H1 (cell line): ENCODE data around the gene AURKAIP1. TPM values are rescaled to one million over a fixed set of nuclear protein-coding genes. Genes with fewer than 3 reads are reported as not detected.

Experiments used
- CTCF ChIA-PET: fragments of 300-600 bp; sonication (Branson Sonifier 250); formaldehyde crosslinking; loops from one replicate; lab custom pipeline; 2021; ENCODE audit not compliant: partially characterized antibody; lab: Charles Lee
- POLR2A ChIA-PET: fragments of 300-600 bp; sonication (Branson Sonifier 250); formaldehyde crosslinking; loops from one replicate; lab custom pipeline; 2021; ENCODE audit warnings: inconsistent platforms; ENCODE audit not compliant: partially characterized antibody; lab: Charles Lee
- DNase-seq, 2 experiments: peaks; one replicate each; pipeline versions ENCODE4 v3.0.0 to v3.0.0-alpha.2; 2010 to 2022; ENCODE audit warnings: low spot score in 2 of 2, low read depth in 1 of 2, mixed read lengths in 1 of 2
- FAIRE-seq: peaks from 2 replicates; lab custom pipeline; 2011; peaks lifted over from hg19 to GRCh38; lab: Jason Lieb, UNC
- H2AFZ ChIP-seq: 2 replicates; pipeline ENCODE4 v1.8.1; 2012; ENCODE audit warnings: low read length, inconsistent platforms
- H2AK5ac ChIP-seq: 2 replicates; pipeline ENCODE4 v1.6.1; 2013; ENCODE audit warnings: low read depth, low read length
- H2BK120ac ChIP-seq: replicated peaks from 2 replicates; pipeline ENCODE3; 2013; ENCODE audit warnings: low read depth, low read length, inconsistent platforms
- H2BK12ac ChIP-seq: 2 replicates; pipeline ENCODE4 v1.6.1; 2013; ENCODE audit warnings: low read depth, low read length
- H2BK15ac ChIP-seq: 2 replicates; pipeline ENCODE4 v1.6.1; 2013; ENCODE audit warnings: low read length
- H2BK20ac ChIP-seq: 2 replicates; pipeline ENCODE4 v1.6.1; 2013; ENCODE audit warnings: low read length
- H2BK5ac ChIP-seq: 2 replicates; pipeline ENCODE4 v1.6.1; 2013; ENCODE audit warnings: low read depth, low read length
- H3K14ac ChIP-seq: 2 replicates; pipeline ENCODE4 v1.6.1; 2013; ENCODE audit warnings: inconsistent platforms; ENCODE audit not compliant: insufficient read length
- H3K18ac ChIP-seq: 2 replicates; pipeline ENCODE4 v1.6.1; 2013; ENCODE audit warnings: low read length; ENCODE audit errors: extremely low read depth
- H3K23ac ChIP-seq: 2 replicates; pipeline ENCODE4 v1.6.1; 2013; ENCODE audit warnings: inconsistent platforms; ENCODE audit not compliant: insufficient read length
- H3K23me2 ChIP-seq: 2 replicates; pipeline ENCODE4 v1.6.1; 2013; ENCODE audit warnings: low read depth, low read length
- H3K27ac ChIP-seq: 2 replicates; pipeline ENCODE4 v1.6.1; 2011; ENCODE audit warnings: low read depth, low read length, inconsistent platforms
- H3K27me3 ChIP-seq, 4 experiments: replicated peaks in 1 of 4; 1 replicate in 1 of 4; 2 replicates in 3 of 4; pipeline versions ENCODE4 v1.6.1 to v1.8.1; 2011 to 2013; ENCODE audit warnings: low read length in 3 of 4, mild to moderate bottlenecking in 3 of 4, inconsistent platforms in 2 of 4, mixed read lengths in 2 of 4, moderate library complexity in 1 of 4; ENCODE audit not compliant: control insufficient read depth in 3 of 4, insufficient read depth in 3 of 4; ENCODE audit errors: extremely low read depth in 1 of 4
- H3K36me3 ChIP-seq, 4 experiments: 2 replicates each; pipeline versions ENCODE4 v1.6.1 to v1.8.1; 2011 to 2013; ENCODE audit warnings: mild to moderate bottlenecking in 4 of 4, low read length in 3 of 4, moderate library complexity in 2 of 4, control low read depth in 1 of 4, inconsistent platforms in 1 of 4; ENCODE audit not compliant: insufficient read depth in 4 of 4, control insufficient read depth in 2 of 4
- H3K4ac ChIP-seq: replicated peaks from 2 replicates; pipeline ENCODE3; 2013; ENCODE audit warnings: low read length, low read depth, mixed read lengths, inconsistent platforms; ENCODE audit not compliant: insufficient read length
- H3K4me1 ChIP-seq, 4 experiments: replicated peaks in 1 of 4; 1 replicate in 1 of 4; 2 replicates in 3 of 4; pipeline versions ENCODE4 v1.6.1 to v1.8.1; 2011 to 2013; ENCODE audit warnings: low read length in 3 of 4, inconsistent platforms in 2 of 4, mixed read lengths in 1 of 4; ENCODE audit not compliant: insufficient read depth in 4 of 4, control insufficient read depth in 3 of 4
- H3K4me2 ChIP-seq, 2 experiments: 2 replicates each; pipeline versions ENCODE4 v1.6.1 to v1.8.1; 2011 to 2013; ENCODE audit warnings: low read depth in 2 of 2, low read length in 2 of 2, control low read depth in 1 of 2, inconsistent platforms in 1 of 2, mild to moderate bottlenecking in 1 of 2; ENCODE audit not compliant: insufficient read depth in 1 of 2
- H3K4me3 ChIP-seq, 4 experiments: fragments of 200-600, 300-600 bp in 1 of 4; sonication (generic), shearing (Covaris generic), sonication (Bioruptor Twin) in 1 of 4; 2 replicates each; pipeline versions ENCODE4 v1.5.1 to v1.8.1; 2011 to 2016; ENCODE audit warnings: low read length in 4 of 4, low read depth in 3 of 4, control low read depth in 2 of 4, inconsistent platforms in 2 of 4, mild to moderate bottlenecking in 2 of 4, mixed read lengths in 1 of 4, moderate library complexity in 1 of 4; ENCODE audit not compliant: insufficient read depth in 2 of 4; ENCODE audit errors: extremely low read depth in 1 of 4
- H3K56ac ChIP-seq: replicated peaks from 2 replicates; pipeline ENCODE3; 2013; ENCODE audit warnings: low read depth, mild to moderate bottlenecking, mixed read lengths, low read length, inconsistent platforms; ENCODE audit not compliant: insufficient read length
- H3K79me1 ChIP-seq: 2 replicates; pipeline ENCODE4 v1.6.1; 2013; ENCODE audit warnings: low read depth, low read length, control low read depth
- H3K79me2 ChIP-seq, 2 experiments: 2 replicates each; pipeline versions ENCODE4 v1.6.1 to v1.8.1; 2012 to 2013; ENCODE audit warnings: low read length in 2 of 2, mild to moderate bottlenecking in 2 of 2, inconsistent platforms in 1 of 2; ENCODE audit not compliant: insufficient read depth in 2 of 2, control insufficient read depth in 1 of 2
- H3K9ac ChIP-seq, 4 experiments: replicated peaks in 1 of 4; 1 replicate in 1 of 4; 2 replicates in 3 of 4; pipeline versions ENCODE4 v1.6.1 to v1.8.1; 2011 to 2013; ENCODE audit warnings: low read depth in 3 of 4, low read length in 3 of 4, control low read depth in 2 of 4, mild to moderate bottlenecking in 2 of 4, moderate library complexity in 2 of 4, inconsistent platforms in 1 of 4; ENCODE audit errors: extremely low read depth in 1 of 4
- H3K9me3 ChIP-seq, 2 experiments: 2 replicates each; pipeline versions ENCODE4 v1.6.1 to v1.8.1; 2012 to 2013; ENCODE audit warnings: mild to moderate bottlenecking in 2 of 2, moderate library complexity in 2 of 2, control low read depth in 1 of 2, inconsistent platforms in 1 of 2, low read depth in 1 of 2, low read length in 1 of 2, mixed read lengths in 1 of 2; ENCODE audit not compliant: insufficient read depth in 2 of 2
- H4K20me1 ChIP-seq, 2 experiments: replicated peaks in 1 of 2; 2 replicates each; pipeline versions ENCODE3 to v1.8.1; 2011 to 2013; ENCODE audit warnings: inconsistent platforms in 2 of 2, low read length in 2 of 2, mild to moderate bottlenecking in 1 of 2; ENCODE audit not compliant: insufficient read depth in 2 of 2, control insufficient read depth in 1 of 2
- H4K5ac ChIP-seq: 2 replicates; pipeline ENCODE4 v1.6.1; 2013; ENCODE audit warnings: low read length, low read depth, mixed read lengths, inconsistent platforms; ENCODE audit not compliant: insufficient read length
- H4K8ac ChIP-seq: 2 replicates; pipeline ENCODE4 v1.8.0; 2013; ENCODE audit warnings: mild to moderate bottlenecking, moderate library complexity, low read length, inconsistent platforms; ENCODE audit not compliant: insufficient read depth; ENCODE audit errors: extremely low read depth
- H4K91ac ChIP-seq: replicated peaks from 2 replicates; pipeline ENCODE3; 2013; ENCODE audit warnings: low read length, mixed read lengths, inconsistent platforms; ENCODE audit not compliant: insufficient read length
- CEBPB ChIP-seq: IDR thresholded peaks from 2 replicates; pipeline ENCODE4 v1.6.1; 2012; ENCODE audit warnings: low read depth, low read length
- GTF2F1 ChIP-seq: IDR thresholded peaks from 2 replicates; pipeline ENCODE4 v1.6.1; 2012; ENCODE audit warnings: low read depth, low read length, improper control_type of control experiment, borderline replicate concordance
- NANOG ChIP-seq: IDR thresholded peaks from 2 replicates; pipeline ENCODE4 v1.6.1; 2011; ENCODE audit warnings: low read length, low read depth, mild to moderate bottlenecking, inconsistent platforms; ENCODE audit not compliant: insufficient read depth, poor library complexity, severe bottlenecking
- POLR2AphosphoS5 ChIP-seq: IDR thresholded peaks from 2 replicates; pipeline ENCODE4 v1.6.1; 2011; ENCODE audit warnings: low read depth, low read length
- TEAD4 ChIP-seq: IDR thresholded peaks from 2 replicates; pipeline ENCODE4 v1.6.1; 2012; ENCODE audit warnings: low read depth, low read length, inconsistent platforms, mixed read lengths
- USF2 ChIP-seq: IDR thresholded peaks from 2 replicates; pipeline ENCODE4 v1.6.1; 2011; ENCODE audit warnings: low read length, improper control_type of control experiment
- ZNF274 ChIP-seq: IDR thresholded peaks from 2 replicates; pipeline ENCODE4 v1.7.0; 2012; ENCODE audit warnings: low read length, borderline replicate concordance; ENCODE audit errors: extremely low read depth
- WGBS, 2 experiments: shearing (Covaris generic) in 1 of 2; methylation state at CpG; one replicate each; pipeline versions ENCODE4 v1.1.6 to v1.1.7; 2013 to 2015; ENCODE audit warnings: low lambda C conversion rate in 2 of 2, mixed read lengths in 2 of 2, inconsistent platforms in 1 of 2, low coverage in 1 of 2, missing lambda C conversion rate in 1 of 2; ENCODE audit not compliant: insufficient replicate concordance in 2 of 2, insufficient coverage in 1 of 2, insufficient read length in 1 of 2; ENCODE audit errors: extremely low coverage in 1 of 2, missing lambda C conversion rate in 1 of 2; 5-methylcytosine and 5-hydroxymethylcytosine counted together
- polyA plus RNA-seq, 7 experiments: library from polyadenylated mRNA; depleted of rRNA in 3 of 7; stranded (reverse) in 5 of 7; unstranded in 2 of 7; fragments of >200 nt in 5 of 7; fragments of 200-250 nt in 2 of 7; gene quantifications; 1 replicate in 5 of 7; 2 replicates in 1 of 7; 4 replicates in 1 of 7; pipeline versions ENCODE4 v1.2.1 to v1.2.3, GENCODE V29; 2011 to 2013; ENCODE audit warnings: missing spikeins in 2 of 7, mixed read lengths in 2 of 7
- total RNA-seq: library from RNA; stranded (reverse); fragmentation: NEBNext Ultra II Directional; extraction: Animal tissue kit (Norgen Biotek cat#: 25700); gene quantifications from 2 replicates; pipeline ENCODE4 v1.2.1, GENCODE V29; 2021

AURKAIP1 gene
- total and polyA plus RNA-seq, 2 of the 8 experiments (the other 6 are each of a cell fraction or from before 2014, with no cell fraction given), result 87.8 to 194 TPM

- Histone ChIP-seq H2BK12ac (peak overlapping the region; percentile 60; the same call in 1 of the 2 replicates), H2AFZ (no peak overlapping the region), H2BK15ac (no peak overlapping the region), H3K4ac (peak overlapping the region; percentile 96), H3K23ac (no peak overlapping the region), H3K9ac (peak overlapping the region in 1 of 4 experiments; percentile 46; a peak in 1 of 7 replicates), H4K8ac (peak overlapping the region; percentile 51; the same call in 1 of the 2 replicates), H3K4me1 (peaks cover 0 to 8% (median 3%) of the 10 kb centered on the region in 4 experiments; a peak in 5 of 7 replicates), H3K79me2 (0 out of 4 replicates have a peak, but pooled peaks cover 0 to 8% of the 10 kb centered on the region in 2 experiments), H2BK120ac (peak overlapping the region; percentile 64), H2BK5ac (peak overlapping the region; percentile 26; the same call in 1 of the 2 replicates), H4K91ac (peak overlapping the region; percentile 95), H2BK20ac (no peak overlapping the region), H3K56ac (no peak overlapping the region), H3K79me1 (peaks cover 9% of the 10 kb centered on the region), H3K14ac (no peak overlapping the region), H3K23me2 (peaks cover 9% of the 10 kb centered on the region), H4K20me1 (peaks cover 3 to 26% of the 10 kb centered on the region in 2 experiments), H3K9me3 (peaks cover 0 to 6% of the 10 kb centered on the region in 2 experiments; a peak in 2 of 4 replicates), H3K27ac (no peak overlapping the region), H3K4me3 (no peak overlapping the region), H2AK5ac (peak overlapping the region; percentile 18; the same call in 1 of the 2 replicates), H3K18ac (no peak overlapping the region), H3K4me2 (no peak overlapping the region), H3K36me3 (peaks cover 0 to 3% (median 0%) of the 10 kb centered on the region in 4 experiments; a peak in 1 of 8 replicates), H4K5ac (no peak overlapping the region), H3K27me3 (no peaks in the 10 kb centered on the region; a peak in 1 of 7 replicates)
- TF ChIP-seq CEBPB (no peak), USF2 (no peak), NANOG (no peak), GTF2F1 (no peak), POLR2AphosphoS5 (peak; percentile 67), TEAD4 (no peak), ZNF274 (no peak)
- CTCF ChIA-PET, result no interaction called here
- DNase-seq (no peak), FAIRE-seq (no peak)
- WGBS, 2 experiments, result 93% methylated on average over 58 of the region's 58 CpGs; no CpG with 5 or more reads in 1 of the 2 experiments
- POLR2A ChIA-PET, result interaction anchor here (0.9 to 9.0 kb wide), 5 partner anchors 8 to 34 kb away, joined by 3 to 134 read pairs (median 4); no protein-coding TSS in a partner anchor
Measured at GRCh38 chr1:1329304-1330210, 45.5 kb downstream of the AURKAIP1 start.
